Mononuclear cell (primary cell): ENCODE results near the gene PERM1. TPM values are rescaled to one million over a fixed set of nuclear protein-coding genes. Genes with fewer than 3 reads are reported as not detected.
"Not testable (repeated sequence)": the region's sequence is repeated elsewhere in the genome, so short reads cannot be mapped to it uniquely, and the experiment has no call there.

ENCODE experiments used
- H3K27me3 ChIP-seq: 2 replicates; pipeline ENCODE4 v1.6.0; 2011; ENCODE audit warnings: low read length, control low read depth; ENCODE audit not compliant: insufficient read depth
- H3K4me1 ChIP-seq: 2 replicates; pipeline ENCODE4 v1.5.1; 2011; ENCODE audit warnings: mild to moderate bottlenecking, low read length, control low read depth; ENCODE audit not compliant: insufficient read depth
- H3K4me3 ChIP-seq: 2 replicates; pipeline ENCODE4 v1.5.1; 2011; ENCODE audit warnings: mild to moderate bottlenecking, low read length, moderate library complexity
- H3K9me3 ChIP-seq: 2 replicates; pipeline ENCODE4 v1.5.1; 2011; ENCODE audit warnings: low read depth, mild to moderate bottlenecking, control low read depth, low read length
- total RNA-seq: library from RNA; depleted of rRNA; stranded (reverse); fragments of >200 nt; gene quantifications from one replicate; pipeline ENCODE4 v1.2.3, GENCODE V29; 2012

Gene PERM1
- total RNA-seq, 1 donor: 0.10 TPM

DNA sequence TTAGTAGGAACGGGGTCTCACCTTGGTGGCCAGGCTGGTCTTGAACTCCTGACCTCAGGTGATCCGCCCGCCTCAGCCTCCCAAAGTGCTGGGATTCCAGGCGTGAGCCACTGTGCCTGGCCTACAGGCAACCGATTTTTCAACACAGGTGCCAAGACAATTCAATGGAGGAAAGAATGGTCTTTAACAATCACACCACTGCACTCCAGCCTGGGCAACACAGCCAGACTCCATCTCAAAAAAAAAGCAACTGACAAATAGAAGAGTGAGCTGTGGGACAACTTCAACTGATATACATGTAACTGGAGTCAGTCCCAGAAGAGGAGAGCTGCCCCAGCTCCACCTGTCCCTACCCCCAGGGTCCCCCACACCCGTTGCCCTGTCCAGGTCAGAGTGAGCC, 12.7 kb upstream of the PERM1 start:
- H3K27me3 ChIP-seq: peaks cover 20% of the 10 kb centered on the region

GRCh38 chr1:993379-993995, 11.6 kb upstream of the PERM1 start:
- Histone ChIP-seq H3K4me3 (no peak overlapping the region), H3K9me3 (no peaks in the 10 kb centered on the region), H3K4me1 (peaks cover 4% of the 10 kb centered on the region), H3K27me3 (peaks cover 20% of the 10 kb centered on the region)

More for the DNA sequence above, 12.7 kb upstream of the PERM1 start:
- not testable (repeated sequence) for H3K4me3 ChIP-seq, H3K9me3 ChIP-seq
- H3K4me1 ChIP-seq: peaks cover 13% of the 10 kb centered on the region

DNA sequence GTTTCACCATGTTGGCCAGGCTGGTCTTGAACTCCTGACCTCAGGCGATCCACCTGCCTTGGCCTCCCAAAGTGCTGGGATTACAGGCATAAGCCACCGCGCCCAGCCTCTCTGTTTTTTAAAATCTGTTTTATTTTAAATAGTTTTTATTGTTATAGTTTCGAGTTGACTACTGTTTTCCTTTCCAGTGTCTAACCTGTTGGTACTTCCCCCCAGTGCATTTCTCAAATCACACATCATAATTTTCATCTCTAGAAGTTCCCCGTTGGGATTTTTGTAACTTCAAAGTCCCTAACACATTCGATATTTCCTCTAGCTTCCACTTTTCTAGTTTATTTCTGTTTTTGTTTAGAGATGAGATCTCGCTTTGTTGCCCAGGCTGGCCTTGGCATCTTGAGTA, 10.5 kb upstream of the PERM1 start:
- no peaks in the 10 kb centered on the region for H3K4me1 ChIP-seq
- H3K27me3 ChIP-seq: peaks cover 9% of the 10 kb centered on the region

DNA sequence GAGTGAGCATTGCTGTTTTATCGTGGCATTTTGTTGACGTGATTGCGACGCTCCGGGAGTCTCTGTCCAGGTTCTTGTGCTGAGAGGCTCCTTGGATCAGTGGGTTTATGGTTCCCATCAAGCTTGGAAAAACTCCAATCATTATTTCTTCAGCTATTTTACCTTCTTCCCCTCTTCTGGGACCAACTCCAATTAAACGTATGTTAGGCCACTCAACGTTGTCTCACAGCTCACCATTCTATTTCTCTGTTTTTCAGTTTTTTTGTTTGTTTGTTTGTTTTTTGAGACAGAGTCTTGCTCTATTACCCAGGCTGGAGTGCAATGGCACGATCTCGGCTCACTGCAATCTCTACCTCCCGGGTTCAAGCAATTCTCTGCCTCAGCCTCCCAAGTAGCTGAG, 10.0 kb upstream of the PERM1 start:
- Histone ChIP-seq H3K4me3 (no peak overlapping the region), H3K4me1 (no peaks in the 10 kb centered on the region), H3K9me3 (no peaks in the 10 kb centered on the region), H3K27me3 (peaks cover 4% of the 10 kb centered on the region)

More for the DNA sequence above, 10.5 kb upstream of the PERM1 start:
- H3K9me3 ChIP-seq: no peaks in the 10 kb centered on the region
- H3K4me3 ChIP-seq: no peak overlapping the region

DNA sequence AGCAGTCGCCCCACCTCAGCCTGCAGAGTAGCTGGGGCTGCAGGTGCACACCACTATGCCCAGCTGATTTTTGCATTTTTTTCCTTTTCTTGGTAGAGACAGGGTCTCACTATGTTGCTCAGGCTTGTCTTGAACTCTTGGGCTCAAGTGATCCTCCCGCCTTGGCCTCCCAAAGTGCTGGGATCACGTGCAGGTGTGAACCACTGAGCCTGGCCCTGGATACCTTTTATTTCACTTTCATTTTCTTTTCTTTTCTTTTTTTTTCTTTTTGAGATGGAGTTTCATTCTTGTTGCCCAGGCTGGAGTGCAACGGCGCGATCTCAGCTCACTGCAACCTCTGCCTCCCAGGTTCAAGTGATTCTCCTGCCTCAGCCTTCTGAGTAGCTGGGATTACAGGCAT, 9.4 kb upstream of the PERM1 start:
- not testable (repeated sequence) for H3K27me3 ChIP-seq, H3K4me3 ChIP-seq, H3K4me1 ChIP-seq, H3K9me3 ChIP-seq

- H3K27me3 ChIP-seq, H3K9me3 ChIP-seq, H3K4me1 ChIP-seq, H3K4me3 ChIP-seq: not testable (repeated sequence)
Measured at GRCh38 chr1:988061-988460, 6.2 kb upstream of the PERM1 start.

DNA sequence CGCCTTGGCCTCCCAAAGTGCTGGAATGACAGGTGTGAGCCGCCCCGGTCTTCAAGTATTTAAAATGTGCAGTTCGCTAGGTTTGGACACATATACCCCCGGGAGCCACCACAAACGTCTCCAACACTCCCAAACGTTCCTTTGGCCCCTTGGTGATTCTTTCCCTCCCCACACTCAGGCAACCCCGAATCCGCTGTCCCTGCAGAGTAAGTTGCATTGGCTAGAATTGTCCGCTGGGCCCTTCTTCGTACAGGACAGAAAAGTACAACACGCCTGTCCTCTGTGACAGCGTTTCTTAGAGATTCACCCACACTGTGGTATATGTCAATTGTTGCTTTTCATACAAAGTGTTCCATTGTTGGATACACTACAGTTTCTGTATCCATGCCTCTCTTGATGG, 3.2 kb upstream of the PERM1 start:
- no peak overlapping the region for H3K4me3 ChIP-seq
- peaks cover 2% of the 10 kb centered on the region for H3K27me3 ChIP-seq
- H3K9me3 ChIP-seq: no peaks in the 10 kb centered on the region
- no peaks in the 10 kb centered on the region for H3K4me1 ChIP-seq

DNA sequence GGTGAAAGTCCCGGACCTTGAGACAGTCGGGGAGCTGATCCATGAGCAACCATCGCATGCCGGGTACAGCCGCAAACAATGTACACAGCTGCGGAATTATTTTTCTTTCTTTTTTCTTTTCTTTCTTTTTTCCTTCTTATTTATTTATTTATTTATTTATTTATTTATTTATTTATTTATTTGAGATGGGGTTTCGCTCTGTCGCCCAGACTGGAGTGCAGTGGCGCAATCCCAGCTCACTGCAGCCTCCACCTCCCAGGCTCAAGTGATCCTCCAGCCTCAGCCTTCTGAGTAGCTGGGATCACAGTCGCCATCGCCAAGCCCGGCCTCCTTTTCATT, 2.6 kb upstream of the PERM1 start:
- no peak overlapping the region for H3K4me3 ChIP-seq
- H3K27me3 ChIP-seq: peaks cover 2% of the 10 kb centered on the region
- H3K9me3 ChIP-seq: no peaks in the 10 kb centered on the region
- H3K4me1 ChIP-seq: no peaks in the 10 kb centered on the region

- no peaks in the 10 kb centered on the region for H3K4me1 ChIP-seq
- no peaks in the 10 kb centered on the region for H3K9me3 ChIP-seq
- H3K27me3 ChIP-seq: no peaks in the 10 kb centered on the region
- no peak overlapping the region for H3K4me3 ChIP-seq
Measured at GRCh38 chr1:983798-984475, 2.0 kb upstream of the PERM1 start.

DNA sequence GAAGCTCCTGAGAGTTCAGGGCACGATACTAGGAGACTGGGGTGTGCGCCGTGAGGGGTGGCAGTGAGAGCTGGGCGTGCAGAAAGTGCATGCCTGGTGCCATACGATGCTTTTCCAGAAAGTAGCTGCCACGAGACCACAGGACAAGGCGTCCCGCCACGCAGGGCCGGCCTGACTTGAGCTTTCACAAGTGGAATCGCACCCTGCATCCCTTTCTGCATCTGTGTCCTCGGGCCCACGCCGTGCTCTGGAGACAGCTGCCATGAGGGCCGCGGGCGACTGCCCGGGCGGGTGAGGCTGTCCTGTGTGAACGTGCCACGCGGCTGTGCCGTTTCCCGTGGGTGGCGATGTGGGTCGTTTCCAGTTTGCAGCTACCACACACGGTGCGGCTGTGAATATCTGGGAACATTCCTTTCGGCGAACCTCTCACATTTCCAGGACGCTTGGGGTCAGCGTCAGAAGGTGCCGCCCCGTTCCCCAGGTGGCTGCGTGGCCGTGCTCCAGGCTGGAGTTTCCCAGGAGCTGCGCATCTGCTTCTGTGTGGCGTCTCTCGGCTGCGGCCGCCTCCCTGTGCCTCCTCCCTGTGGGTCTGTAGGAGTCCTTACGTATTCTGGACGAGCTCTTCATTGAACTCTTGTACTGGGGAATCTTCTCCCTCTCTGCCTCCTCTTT, 1.0 kb upstream of the PERM1 start:
- Histone ChIP-seq H3K4me1 (no peaks in the 10 kb centered on the region), H3K27me3 (no peaks in the 10 kb centered on the region)

GRCh38 chr1:981491-981954, 370 bp downstream of the PERM1 start:
- Histone ChIP-seq H3K27me3 (no peaks in the 10 kb centered on the region), H3K9me3 (no peaks in the 10 kb centered on the region), H3K4me1 (no peaks in the 10 kb centered on the region), H3K4me3 (no peak overlapping the region)

More for the DNA sequence above, 1.0 kb upstream of the PERM1 start:
- H3K4me3 ChIP-seq: no peak overlapping the region
- H3K9me3 ChIP-seq: no peaks in the 10 kb centered on the region

- H3K9me3 ChIP-seq: no peaks in the 10 kb centered on the region
- no peaks in the 10 kb centered on the region for H3K27me3 ChIP-seq
- no peak overlapping the region for H3K4me3 ChIP-seq
- peaks cover 6% of the 10 kb centered on the region for H3K4me1 ChIP-seq
Measured at GRCh38 chr1:980602-981395, 1.1 kb downstream of the PERM1 start.

DNA sequence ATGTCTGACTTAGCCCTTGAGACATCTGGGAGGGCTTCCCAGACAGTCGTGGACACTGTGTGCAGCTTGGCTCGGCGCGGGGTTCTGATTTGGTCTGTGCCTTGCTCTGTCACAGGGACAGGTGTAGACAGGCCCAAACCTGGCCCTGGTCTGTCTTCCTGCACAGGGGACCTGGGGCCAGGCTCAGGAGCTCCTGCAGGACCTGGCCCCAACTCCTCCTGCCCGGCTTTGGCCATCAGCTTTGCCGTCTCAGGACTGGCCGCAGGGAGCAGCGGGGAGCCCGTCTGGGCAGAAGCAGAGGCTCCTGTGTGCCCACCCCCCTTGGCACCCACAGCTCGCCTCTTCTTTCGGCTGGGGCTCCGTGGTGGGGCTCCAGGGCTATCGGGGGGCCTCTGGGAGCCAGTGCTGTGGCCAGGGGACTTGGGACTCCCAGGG, 1.7 kb downstream of the PERM1 start:
- H3K4me3 ChIP-seq: no peak overlapping the region
- no peaks in the 10 kb centered on the region for H3K27me3 ChIP-seq
- no peaks in the 10 kb centered on the region for H3K9me3 ChIP-seq
- H3K4me1 ChIP-seq: peaks cover 7% of the 10 kb centered on the region

GRCh38 chr1:979744-980072, 2.2 kb downstream of the PERM1 start:
- H3K27me3 ChIP-seq: no peaks in the 10 kb centered on the region
- H3K4me3 ChIP-seq: no peak overlapping the region
- no peaks in the 10 kb centered on the region for H3K9me3 ChIP-seq
- peaks cover 7% of the 10 kb centered on the region for H3K4me1 ChIP-seq
